Tibial nerve (tissue), 3 donors: Measurements from ENCODE around the gene RHOD.

Experiments
- CTCF ChIP-seq, 5 experiments: fragments of 200-600 bp in 3 of 5; fragments of 450-650 bp in 2 of 5; sonication (generic) in 3 of 5; IDR thresholded peaks; one replicate each; pipeline ENCODE4 v1.5.1; 2016 to 2019; ENCODE audit warnings: antibody characterized with exemption in 5 of 5, mild to moderate bottlenecking in 3 of 5, moderate library complexity in 2 of 5
- POLR2A ChIP-seq, 2 donors: fragments of 450-650 bp; IDR thresholded peaks; one replicate each; pipeline ENCODE4 v1.6.1; 2017; ENCODE audit warnings: antibody characterized with exemption in 2 of 2, mild to moderate bottlenecking in 2 of 2, moderate library complexity in 2 of 2

GRCh38 chr11:67083786-67084366, 27.2 kb downstream of the RHOD start:
- no peak for TF ChIP-seq CTCF (IDR thresholded peaks at IDR 0.05)
- TF ChIP-seq POLR2A (IDR thresholded peaks at IDR 0.05): no peak
